Stimulated activated CD8-positive, alpha-beta memory T cell treated with anti-CD3 and anti-CD28 coated beads, Interleukin-2, amount 100 ng/mL, for 48 hours (primary cell): Measurements from ENCODE around the gene CCDC117.
A peak's percentile ranks its signal among the peaks of the same experiment; 100 is the strongest.

Experiments
- DNase-seq, 2 donors: peaks; one replicate each; pipeline ENCODE4 v3.0.0-alpha.2; 2020; ENCODE audit warnings: low read depth in 2 of 2

CCDC117 gene

DNA sequence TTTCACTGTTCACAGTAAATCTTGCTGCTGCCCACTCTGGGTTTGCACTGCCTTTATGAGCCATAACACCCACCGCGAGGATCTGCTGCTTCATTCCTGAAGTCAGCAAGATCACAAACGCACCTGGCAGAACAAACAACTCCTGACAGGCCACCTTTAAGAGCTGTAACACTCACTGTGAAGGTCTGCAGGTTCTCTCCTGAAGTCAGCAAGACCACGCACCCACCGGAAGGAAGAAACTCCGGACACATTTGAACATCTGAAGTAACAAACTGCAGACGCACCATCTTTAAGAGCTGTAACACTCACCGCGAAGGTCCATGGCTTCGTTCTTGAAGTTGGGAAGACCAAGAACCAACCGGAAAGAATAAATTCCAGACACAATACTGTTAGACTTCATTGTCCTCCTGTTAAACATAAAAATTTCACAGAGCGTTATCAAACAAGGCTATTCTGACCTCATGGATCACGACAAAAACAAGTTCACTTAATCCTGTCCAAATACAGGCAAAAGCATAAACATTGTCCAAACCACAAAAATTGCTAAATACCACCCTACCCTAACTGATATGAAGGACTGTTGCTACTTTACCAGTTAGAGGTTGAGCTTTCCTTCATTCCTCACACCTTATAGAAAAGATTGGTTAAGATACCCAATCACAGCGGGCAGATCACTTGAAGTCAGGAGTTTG lies 3.0 kb upstream of the CCDC117 start:
- DNase-seq = no peak

DNA sequence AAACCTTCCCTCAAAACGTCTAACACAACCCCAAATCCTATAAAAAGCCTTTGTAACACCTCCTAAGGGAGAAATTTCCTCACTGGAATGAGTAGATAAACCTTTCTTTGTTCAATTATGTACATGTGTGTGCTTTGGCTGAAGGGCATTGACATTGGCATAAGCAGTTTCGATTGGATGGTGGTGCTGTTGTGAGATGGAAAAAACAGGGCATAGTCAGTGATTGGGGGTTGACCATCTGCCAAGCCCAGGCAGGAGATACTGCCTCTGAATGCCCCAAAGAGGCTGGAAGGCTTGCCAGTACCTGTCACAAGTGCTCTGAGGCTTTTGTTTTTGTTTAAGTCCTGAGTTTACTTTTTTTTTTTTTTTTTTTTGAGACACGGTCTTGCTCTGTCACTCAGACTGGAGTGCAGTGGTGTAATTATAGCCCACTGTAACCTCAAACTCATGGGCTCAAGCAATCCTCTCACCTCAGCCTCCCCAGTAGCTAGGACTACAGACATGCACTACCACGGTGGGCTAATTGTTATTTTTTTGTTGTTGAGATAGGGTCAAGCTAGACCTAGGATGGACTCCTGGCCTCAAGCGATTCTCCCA lies 1.2 kb upstream of the CCDC117 start:
- DNase-seq = no peak

DNA sequence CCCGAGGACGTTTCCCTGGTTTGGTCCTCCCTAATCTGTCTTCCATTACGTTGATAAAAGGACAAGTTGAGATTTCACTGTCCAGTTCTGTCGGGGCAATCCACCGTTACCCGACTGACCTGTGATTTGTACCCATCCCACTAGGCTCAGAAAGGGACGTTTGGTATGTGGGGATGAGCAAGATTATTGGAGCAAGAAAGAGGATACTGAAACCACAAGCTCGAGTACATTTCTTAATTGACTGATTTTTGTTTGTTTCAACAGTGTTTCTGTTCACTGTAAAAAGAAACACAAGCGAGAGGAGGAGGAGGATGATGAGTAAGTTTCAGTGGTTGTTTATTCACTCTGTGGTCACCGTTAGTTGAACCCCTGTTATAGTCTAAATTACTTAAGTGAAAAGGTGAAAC lies 969 bp downstream of the CCDC117 start:
- DNase-seq = no peak

DNA sequence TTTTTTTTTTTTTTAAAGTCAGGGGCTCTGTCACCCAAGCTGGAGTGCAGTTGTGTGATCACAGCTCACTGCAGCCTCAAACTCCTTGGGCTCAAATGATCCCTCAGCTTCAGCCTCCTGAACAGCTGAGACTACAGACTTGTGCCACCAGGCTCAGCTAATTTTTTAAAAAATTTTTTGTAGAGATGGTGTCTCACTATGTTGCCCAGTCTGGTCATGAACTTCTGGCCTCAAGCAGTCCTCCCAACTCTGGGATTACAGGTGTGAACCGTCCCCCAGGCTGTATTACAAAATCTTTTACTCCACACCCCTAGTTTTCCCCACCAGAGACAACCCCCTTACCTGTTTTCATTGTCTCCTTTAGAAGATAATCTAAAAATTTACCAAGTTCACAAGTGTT lies 1.9 kb downstream of the CCDC117 start:
- no peak for DNase-seq

DNA sequence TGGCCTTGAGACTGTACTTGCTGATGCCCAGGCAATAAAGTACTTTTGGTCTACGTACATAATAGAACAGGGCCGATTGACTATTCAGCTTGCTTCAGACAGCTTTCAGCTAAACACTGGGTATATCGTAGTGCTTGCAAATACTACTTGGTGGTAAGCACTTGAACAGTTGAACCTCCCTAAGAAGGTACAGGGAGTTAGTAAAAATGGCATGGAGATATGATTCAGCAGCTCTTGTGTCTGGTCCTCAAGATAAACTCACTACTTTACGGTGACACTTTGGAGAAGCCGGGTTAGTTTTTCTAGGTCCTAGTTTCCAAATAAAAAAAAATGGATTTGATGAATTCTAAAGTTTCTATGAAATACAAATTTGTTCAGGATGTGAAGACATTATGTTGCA lies 7.3 kb downstream of the CCDC117 start:
- no peak for DNase-seq

DNA sequence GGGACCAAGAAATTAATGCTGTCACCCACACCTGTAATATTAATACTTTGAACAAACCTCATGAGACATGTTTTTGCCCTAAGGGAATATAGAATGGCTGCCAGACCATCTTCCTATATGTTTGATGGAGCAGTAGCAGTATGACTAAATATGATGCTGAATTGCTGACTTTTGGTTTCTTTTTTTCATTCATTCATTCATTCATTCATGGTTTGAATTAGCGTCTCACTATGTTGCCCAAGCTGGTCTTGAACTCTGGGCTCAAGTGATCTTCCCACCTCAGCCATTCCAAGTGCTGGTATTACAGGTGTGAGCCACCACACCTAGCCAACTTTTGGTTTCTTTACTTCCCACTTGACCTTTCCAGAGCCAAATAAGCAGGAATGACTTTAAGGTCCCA lies 7.8 kb downstream of the CCDC117 start:
- DNase-seq = no peak

DNA sequence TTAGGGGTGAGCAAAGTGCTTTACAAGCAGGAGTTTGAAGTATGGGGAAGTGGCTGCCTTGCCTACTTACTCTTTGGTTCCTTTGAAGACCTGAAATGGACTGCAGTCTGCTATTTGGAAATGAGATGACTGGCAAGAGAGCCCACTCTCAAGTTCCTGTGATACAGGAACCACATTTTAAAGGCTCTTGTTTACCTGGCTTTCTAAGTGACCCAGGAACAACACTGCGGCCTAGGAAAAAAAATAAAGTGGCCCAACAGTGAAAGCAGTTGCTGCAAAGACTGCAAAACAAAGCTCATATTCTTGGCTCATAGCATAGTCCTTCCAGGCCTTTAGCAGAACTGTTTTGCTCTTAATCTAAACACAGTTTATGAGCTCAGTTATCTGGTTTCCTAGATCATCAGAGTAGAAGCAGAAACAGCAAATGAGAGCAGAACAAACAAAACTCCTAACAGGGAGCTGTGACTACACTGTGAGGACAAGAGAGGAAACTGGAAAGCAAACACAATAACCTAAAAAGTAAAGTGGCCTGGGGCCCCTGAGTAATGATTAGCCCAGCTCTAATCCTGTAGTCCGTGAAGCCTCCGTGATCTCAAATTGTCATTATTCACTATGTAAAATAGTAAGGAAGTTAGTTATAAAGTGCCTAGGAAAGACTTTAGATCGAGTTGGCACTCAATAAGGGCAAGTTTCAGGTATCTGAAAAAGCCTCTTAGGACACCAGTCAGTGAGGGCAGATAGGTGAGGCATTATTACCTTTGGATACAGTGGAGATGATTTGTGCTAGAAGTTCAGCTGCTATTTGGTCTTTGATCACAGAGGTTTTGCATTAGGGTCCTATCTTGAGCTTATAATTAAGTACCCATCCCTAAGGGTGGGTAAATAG lies 11.5 kb downstream of the CCDC117 start:
- no peak for DNase-seq

DNA sequence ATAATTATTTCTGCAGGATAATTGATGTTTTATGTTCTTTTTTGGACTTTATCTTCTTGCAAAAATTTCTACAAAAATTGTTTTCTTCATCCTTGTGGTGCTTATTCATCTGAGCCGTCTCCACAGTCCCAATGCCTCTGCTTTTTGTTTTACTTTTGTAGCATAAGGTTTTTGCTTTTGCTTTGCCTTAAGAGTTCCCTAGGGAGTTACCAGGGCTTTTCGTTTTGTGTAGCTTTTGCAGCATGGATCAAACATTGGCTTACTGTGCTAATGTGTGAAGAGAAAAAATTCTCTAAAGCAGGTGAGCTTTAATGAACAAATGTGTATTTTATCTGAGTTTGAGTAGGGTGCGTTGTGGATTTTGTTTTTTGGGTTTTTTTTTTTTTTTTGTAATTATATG lies 16.1 kb downstream of the CCDC117 start:
- no peak for DNase-seq

DNA sequence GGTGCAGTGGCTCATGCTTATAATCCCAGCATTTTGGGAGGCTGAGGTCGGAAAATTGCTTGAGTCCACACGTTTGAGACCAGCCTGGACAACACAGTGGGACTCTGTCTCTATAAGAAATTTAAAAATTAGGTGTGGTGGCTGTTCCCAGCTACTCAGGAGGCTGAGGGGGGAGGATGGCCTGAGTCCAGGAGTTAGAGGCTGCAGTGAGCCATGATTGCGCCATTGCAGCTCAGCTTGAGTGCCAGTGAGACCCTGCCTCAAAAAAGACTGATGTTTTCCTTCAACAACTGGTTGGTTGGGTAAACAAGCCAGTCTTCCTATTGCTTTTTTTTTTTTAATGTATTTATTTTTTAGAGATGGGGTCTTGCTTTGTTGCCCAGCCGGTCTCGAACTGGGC lies 18.6 kb downstream of the CCDC117 start:
- DNase-seq = no peak

DNA sequence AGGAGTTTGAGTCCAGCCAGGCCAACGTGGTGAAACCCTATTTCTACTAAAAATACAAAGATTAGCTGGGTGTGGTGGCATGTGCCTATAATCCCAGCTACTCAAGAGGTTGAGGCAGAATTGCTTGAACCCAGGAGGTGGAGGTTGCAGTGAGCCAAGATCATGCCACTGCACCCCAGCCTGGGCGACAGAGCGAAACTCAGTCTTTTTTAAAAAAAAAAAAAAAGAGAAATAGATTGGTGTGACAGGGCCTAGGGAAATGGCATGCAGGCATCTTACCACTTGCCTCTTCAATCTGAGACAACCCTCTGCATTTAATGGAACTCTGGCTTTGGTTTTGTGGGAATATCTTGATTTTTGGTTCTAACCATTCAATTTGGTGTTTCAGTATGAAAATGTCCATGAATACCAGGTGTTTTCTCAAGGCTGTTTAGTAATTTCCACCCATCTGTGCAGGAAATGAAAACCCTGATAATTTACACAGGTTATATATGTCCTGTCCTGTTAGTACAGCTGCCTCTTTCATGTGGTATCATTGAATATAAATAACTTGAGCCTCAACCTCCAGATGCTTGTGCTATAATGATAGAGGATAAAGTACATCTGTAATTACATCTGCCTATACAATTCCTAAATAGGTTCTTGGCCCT lies 19.5 kb downstream of the CCDC117 start:
- no peak for DNase-seq

DNA sequence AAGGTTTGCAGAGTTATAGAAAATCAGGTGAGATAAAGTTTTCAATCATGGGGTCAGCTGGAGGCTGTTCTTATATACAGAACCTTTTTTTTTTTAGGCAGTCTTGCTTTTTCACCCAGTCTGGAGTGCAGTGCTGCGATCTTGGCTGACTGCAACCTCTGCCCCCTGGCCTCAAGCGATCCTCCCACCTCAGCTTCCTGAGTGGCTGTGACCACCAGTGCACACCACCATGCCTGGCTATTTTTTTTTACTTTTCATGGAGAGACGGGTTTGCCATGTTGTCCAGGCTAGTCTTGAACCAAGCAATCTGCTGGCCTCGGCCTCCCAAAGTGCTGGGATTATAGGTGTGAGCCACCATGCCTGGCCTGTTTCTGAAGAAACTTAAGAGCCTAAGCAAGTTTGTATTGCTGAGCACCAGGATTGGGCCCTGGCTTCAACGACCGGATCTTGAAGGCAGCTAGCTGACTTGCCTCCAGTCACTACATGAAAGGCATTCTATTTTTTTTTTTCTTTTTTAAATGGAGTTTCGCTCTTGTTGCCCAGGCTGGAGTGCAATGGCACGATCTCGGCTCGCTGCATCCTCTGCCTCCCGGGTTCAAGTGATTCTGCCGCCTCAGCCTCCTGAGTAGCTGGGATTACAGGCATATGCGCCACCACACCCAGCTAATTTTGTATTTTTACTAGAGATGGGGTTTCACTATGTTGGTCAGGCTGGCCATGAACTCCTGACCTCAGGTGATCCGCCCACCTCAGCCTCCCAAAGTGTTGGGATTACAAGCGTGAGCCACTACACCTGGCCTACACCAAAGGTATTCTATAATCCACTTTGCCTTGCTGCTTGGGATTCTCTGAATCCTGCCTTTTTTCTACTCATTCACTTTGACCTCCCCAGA lies 20.2 kb downstream of the CCDC117 start:
- DNase-seq = no peak

DNA sequence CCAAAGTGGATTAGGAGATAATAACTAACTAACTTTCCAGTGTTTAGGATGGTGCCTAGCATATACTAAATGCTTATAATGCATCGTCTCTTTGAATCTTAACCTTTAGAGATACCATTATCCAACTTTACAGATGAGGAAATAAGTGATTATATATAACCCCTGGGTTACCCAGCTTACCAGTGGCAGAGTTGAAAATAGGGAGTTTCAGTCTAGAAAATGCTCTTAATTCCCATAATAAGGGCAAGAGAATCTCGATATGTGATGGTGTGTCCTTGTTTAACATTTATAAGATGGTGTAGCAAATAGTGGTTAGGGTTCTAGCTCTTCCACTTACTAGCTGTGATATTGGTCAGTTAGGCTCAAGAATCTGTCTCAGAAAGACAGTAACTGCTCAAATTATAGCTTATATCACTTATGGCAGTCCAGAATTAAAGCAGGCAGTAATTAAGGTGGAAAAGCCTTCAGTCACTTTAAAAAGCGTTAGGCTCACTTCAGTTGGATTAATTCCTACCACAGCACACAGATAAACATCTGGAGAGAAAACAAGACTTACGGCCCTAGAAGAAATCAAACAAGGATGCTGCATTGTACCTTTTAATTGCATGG lies 21.6 kb downstream of the CCDC117 start:
- no peak for DNase-seq

DNA sequence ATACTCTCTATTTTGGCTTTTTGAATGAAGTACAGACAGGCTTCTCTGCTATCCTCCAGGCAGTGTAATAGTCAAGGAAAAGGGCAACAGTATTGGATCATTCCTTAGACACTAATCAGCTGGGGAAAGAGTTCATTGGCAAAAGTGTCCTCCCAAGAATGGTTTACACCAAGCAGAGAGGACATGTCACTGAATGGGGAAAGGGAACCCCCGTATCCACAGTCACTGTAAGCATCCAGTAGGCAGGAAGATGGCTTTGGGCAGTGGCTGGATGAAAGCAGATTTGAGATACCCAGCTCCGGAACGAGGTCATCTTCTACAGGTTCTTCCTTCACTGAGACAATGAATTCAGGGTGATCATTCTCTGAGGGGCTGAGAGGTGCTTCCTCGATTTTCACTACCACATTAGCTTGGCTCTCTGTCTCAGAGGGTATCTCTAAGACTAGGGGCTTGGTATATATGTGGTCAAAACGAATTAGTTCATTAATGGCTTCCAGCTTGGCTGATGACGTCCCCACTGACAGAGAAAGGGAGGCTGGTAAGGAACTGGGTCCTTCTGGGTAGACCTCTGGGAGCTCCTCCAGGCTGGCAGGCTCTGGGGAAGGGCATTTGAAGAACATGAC lies 22.7 kb downstream of the CCDC117 start:
- no peak for DNase-seq

DNA sequence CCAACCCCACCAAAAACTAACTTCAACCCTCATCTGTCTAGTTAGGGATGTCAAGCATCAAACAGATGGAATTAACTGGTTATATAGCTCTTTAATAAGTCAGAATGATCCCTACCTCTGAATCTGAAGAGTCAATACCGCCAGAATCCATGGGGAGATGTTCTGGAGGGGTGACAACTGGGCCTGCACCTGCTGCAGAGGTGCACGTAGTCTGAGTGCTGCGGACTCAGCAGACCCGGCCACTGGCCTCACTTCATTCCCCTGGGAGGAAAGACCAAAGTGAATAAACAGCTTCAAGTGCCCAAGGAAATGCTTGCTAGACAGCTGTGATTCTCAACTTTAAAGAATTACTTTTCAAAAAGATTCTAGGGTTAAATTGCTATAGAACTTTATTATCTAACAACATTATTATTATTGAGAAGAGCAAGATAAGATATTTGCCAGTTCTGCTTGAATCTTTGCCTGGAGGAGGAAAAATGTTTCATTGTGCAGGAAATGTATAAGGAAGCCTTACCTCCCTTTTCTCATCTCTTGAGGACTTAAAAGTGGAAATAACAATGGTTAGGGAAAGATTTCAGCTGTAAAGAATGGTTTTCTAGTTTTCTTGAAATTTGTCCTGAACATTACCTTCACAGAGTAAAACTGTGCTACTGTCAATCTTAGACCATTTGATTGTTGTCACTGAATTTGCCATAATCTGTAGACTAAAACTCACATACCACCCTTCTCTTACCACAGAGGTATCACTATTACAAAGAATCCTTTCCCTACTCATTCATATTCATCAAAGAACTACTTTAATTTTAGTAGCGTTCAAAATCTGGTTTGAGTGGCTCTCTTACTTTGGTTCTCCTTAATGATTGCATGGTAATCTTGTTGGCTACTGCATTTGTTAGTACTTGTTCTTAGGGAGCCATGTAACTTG lies 23.7 kb downstream of the CCDC117 start:
- DNase-seq = no peak

DNA sequence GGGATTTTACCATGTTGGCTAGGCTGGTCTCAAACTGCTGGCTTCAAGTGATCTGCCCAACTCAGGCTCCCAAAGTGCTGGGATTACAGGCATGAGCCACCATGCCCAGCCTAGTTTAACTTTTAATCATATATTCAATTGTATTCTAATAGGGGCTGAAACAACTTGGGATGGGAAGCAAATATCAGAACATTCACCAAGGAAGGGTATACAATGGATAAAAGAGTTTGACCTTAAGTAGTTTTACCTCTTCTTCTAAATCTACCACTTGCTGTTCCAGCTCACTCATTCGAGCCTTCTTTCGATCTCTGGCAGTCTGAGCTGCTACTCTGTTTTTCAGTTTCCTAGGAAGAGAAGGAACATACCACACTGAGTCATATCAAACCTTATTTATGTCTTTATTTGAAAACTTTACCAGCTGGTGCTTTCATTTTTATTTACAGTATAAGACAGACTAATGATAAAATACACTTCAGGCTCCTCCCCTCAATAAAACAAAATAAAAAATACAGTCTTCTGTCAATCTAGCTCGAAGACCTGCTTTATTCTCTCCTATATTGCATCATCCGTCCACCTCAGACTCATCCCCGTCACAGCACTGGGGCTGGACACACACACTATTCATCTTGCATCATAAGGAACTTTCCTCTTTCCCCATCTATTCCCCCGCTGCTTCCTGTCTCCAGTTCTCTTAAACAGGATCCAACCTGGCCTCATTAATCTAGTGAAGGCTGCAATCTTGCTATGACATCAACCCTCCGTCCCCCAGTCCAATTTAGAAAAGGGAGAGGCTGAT lies 26.5 kb downstream of the CCDC117 start:
- DNase-seq = no peak

DNA sequence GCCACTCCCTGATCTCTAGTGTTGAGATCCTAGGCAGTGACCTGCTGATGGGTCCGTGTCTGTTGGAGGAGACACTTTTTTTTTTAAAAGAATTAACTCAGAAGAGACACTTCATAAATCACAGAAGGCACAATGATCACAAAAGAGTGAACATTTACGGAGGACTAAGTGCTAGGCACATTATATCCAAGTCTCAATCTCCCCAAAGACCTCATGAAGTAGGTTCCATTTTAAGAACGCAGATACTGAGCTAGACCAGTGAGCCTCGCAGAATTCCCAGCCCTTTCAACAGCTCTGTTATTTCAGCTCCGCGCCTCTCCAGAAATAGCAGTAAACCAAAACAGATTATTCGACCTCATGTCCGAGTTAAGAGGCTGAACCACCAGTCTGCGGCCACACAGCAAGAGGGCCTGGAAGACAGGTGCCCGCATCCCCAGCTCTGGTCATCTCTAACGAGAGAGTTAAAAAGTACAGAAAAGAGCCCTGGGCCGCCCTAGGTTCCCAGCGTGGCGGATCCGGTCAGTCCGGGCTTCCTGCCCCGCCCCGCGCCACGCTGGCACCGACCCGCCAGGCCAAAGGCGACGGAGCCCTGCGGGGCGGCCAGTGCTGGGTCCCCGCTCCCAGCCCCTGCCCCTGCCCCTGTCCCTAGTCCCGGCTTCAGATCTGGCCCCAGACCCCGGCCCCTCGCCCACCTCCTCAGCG lies 27.3 kb downstream of the CCDC117 start:
- peak in 1 of 2 donors; percentile 23 for DNase-seq

DNA sequence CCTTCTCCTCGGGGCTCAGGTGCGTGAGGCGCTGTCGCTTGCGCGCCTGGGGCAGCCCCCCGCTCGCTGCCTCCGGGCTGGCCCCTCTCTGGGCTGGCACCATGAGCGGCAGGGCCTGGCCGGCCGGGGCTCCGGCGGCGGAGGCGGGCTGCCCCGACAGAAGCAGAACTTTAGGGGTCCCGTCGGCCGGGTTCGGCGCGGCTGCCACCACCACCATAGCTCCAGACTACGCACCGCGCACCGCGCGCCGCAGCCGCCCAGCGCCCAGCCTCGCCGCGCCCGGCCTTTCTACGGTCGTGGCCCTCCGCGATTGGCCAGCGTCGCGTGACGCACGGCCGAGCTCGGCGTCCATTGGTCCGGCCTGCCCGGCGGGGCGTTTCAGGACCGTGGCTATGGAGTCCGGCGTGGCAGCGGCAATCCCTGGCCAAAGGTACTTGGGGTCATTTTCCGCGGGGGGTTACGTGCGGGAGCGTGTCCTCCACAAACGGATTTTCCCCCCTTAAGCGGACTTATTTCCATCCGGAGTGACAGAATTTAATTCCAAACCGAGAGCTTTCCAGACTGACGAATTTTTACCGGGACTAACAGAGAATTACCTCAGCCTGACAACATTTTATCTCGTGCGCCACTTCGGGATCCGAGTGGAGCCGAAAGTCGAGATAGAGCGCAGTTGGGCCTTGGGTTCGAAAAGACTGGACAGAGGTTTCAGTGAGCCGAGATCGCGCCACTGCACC lies 28.0 kb downstream of the CCDC117 start, which contains the start of gene XBP1:
Gene XBP1 (minus strand): TSS at position 262 of the 734 bp plus-strand sequence.
- DNase-seq = peak; percentile 79 to 87
